Measurements from ENCODE around the gene TPCN1.
A peak's percentile ranks its signal among the peaks of the same experiment; 100 is the strongest.

TPCN1 gene

GRCh38 chr12:113211160-113211559, 10.1 kb upstream of the TPCN1 start:
- TF ChIP-seq, protein P1, sequence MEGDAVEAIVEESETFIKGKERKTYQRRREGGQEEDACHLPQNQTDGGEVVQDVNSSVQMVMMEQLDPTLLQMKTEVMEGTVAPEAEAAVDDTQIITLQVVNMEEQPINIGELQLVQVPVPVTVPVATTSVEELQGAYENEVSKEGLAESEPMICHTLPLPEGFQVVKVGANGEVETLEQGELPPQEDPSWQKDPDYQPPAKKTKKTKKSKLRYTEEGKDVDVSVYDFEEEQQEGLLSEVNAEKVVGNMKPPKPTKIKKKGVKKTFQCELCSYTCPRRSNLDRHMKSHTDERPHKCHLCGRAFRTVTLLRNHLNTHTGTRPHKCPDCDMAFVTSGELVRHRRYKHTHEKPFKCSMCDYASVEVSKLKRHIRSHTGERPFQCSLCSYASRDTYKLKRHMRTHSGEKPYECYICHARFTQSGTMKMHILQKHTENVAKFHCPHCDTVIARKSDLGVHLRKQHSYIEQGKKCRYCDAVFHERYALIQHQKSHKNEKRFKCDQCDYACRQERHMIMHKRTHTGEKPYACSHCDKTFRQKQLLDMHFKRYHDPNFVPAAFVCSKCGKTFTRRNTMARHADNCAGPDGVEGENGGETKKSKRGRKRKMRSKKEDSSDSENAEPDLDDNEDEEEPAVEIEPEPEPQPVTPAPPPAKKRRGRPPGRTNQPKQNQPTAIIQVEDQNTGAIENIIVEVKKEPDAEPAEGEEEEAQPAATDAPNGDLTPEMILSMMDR (IDR thresholded peaks at IDR 0.05; ENCODE audit: control insufficient read depth, extremely low read depth, insufficient read depth) = no peak
- no peak for DNase-seq (ENCODE audit: low read depth)

DNA sequence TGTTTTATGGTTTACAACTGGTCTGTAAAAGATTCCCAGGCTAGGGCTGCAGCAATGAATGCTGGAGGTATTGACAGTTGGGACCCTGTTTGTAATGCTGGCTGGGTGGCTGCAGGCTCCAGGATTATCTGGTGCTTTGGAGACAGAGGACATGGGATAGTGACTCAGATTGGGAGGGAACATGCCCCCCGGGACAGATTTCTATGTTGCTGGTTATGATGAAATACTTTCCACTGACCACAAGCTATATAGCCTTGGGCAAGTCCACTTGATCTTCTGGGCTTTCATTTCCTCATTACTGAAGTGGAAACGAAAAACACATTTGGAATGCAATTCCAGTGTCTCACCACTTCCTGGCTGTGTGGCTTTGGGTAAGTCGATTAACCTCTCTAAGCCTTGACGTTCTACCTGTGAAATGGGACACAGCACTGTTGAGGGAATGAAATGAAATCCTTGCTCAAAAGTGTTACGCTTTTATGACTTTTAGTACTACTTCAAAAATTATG, 6.3 kb upstream of the TPCN1 start:
- H3K4me3 ChIP-seq (ENCODE audit: low read depth, low read length) = no peak overlapping the region
- TF ChIP-seq, protein P1 (IDR thresholded peaks at IDR 0.05; ENCODE audit: control insufficient read depth, extremely low read depth, insufficient read depth) = no peak
- no peak for DNase-seq (ENCODE audit: low read depth)

More at GRCh38 chr12:113211160-113211559, 10.1 kb upstream of the TPCN1 start:
- no peak overlapping the region for H3K4me3 ChIP-seq (ENCODE audit: low read depth, low read length)

DNA sequence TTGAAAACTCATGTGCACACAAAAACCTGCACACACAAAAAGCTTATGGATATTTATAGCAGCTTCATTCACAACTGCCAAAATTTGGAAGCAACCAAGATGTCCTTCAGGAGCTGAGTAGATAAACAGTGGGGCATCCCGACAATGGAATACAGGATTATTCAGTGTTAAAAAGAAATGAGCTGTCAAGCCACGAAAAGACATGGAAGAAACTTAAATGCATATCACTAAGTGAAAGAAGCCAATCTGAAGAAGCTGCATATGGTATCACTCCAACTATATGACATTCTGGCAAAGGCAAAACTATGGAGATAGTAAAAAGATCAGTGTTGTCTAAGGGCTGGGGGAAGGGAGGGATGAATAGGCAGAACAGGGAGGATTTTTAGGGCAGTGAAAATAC, 5.2 kb upstream of the TPCN1 start:
- DNase-seq (ENCODE audit: low read depth) = no peak
- TF ChIP-seq, protein P1 (IDR thresholded peaks at IDR 0.05; ENCODE audit: control insufficient read depth, extremely low read depth, insufficient read depth) = no peak
- no peak overlapping the region for H3K4me3 ChIP-seq (ENCODE audit: low read depth, low read length)

DNA sequence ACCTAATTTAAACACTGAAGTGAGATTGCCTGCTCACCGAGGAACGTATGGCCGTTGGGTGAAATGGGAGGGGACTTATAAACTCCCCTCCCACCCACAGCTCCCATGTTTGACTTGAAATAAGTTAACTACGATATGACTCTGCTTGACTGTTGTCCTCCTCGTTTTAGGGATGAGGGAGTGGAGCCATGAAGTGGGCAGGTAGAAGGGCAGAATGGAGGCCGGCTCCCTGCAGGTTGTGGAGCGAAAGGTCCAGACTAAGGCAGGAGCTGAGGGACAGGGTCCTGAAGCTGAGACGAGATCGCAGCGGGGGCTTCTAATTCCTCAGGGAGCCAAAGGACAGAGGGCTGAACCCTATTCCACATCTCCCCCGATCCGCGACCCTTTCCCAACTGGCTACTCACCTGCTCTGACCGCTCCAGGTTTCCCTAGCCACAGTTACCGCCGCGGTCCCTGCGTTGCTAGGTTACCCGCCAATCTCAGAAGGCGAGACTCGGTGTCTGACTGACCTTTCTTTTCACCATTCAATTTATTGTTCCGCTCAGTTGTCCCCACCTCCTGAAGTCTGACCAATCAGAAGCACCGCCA, 577 bp upstream of the TPCN1 start:
- TF ChIP-seq, protein P1 (IDR thresholded peaks at IDR 0.05; ENCODE audit: control insufficient read depth, extremely low read depth, insufficient read depth) = no peak
- peak overlapping the region; percentile 73 for H3K4me3 ChIP-seq (ENCODE audit: low read depth, low read length)
- DNase-seq (ENCODE audit: low read depth) = no peak

DNA sequence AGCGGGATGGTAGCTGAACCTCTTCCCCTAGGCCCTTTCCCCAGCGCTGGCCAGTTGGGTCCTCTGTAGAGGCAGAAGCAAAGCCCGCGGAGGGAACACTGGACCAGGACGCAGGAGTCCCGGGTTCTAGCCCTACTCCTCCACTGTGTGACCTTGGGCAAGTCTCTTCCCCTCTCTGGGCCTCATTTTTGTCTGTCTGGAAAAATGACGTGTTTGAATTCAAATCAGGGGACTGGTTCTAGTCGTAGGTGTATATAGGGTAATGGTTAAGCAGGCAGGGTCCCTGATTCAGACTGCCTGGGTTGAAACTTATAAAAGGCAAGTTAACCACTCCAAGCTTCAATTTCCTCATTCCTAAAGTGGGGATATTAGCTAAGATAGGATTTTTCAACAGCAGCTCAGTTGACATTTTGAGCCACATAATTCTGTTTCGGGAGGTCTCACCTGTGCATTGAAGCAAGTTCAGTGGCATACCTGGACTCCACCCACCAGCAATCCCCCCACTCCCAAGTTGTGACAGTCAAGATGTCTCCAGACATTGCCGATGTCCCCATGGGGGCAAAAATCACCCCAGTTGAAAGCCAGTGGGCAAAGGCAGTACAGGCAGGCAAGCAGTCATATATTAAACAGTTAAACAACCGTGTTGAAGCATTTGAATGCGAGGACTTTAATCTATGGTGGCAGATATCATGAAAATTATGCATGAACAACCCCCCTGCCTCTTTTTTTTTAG, 899 bp downstream of the TPCN1 start:
- no peak for DNase-seq (ENCODE audit: low read depth)
- TF ChIP-seq, protein P1 (IDR thresholded peaks at IDR 0.05; ENCODE audit: control insufficient read depth, extremely low read depth, insufficient read depth) = no peak
- peak overlapping the region; percentile 73 for H3K4me3 ChIP-seq (ENCODE audit: low read depth, low read length)

- peak; percentile 92 for DNase-seq (ENCODE audit: low read depth)
- TF ChIP-seq, protein P1 (IDR thresholded peaks at IDR 0.05; ENCODE audit: control insufficient read depth, extremely low read depth, insufficient read depth) = no peak
- peak overlapping the region; percentile 73 for H3K4me3 ChIP-seq (ENCODE audit: low read depth, low read length)
Observed at GRCh38 chr12:113222730-113223531, 1.7 kb downstream of the TPCN1 start.

Measured in LNCaP clone FGC (cell line).